Astrocyte (in vitro differentiated cells and primary cell): ENCODE data around the gene LITAF.

Source experiments
- CTCF ChIP-seq: IDR thresholded peaks from 2 replicates; pipeline ENCODE4 v1.5.1; 2011; ENCODE audit warnings: low read depth, mild to moderate bottlenecking, inconsistent platforms, low read length, moderate library complexity; ENCODE audit not compliant: insufficient read depth
- EZH2 ChIP-seq: IDR thresholded peaks from 2 replicates; pipeline ENCODE4 v1.6.1; 2012; ENCODE audit warnings: mild to moderate bottlenecking, low read length, inconsistent platforms; ENCODE audit not compliant: insufficient read depth

- TF ChIP-seq CTCF: no peak
- no peak for TF ChIP-seq EZH2
Measured at GRCh38 chr16:11562941-11563340, 23.8 kb downstream of the LITAF start.
